SKM-1 (cell line): ENCODE data around the gene KNSTRN.

ENCODE experiments used
- DNase-seq: peaks from one replicate; lab custom pipeline; 2025; ENCODE audit not compliant: unreplicated experiment; lab: John Stamatoyannopoulos, UW

The KNSTRN gene

DNA sequence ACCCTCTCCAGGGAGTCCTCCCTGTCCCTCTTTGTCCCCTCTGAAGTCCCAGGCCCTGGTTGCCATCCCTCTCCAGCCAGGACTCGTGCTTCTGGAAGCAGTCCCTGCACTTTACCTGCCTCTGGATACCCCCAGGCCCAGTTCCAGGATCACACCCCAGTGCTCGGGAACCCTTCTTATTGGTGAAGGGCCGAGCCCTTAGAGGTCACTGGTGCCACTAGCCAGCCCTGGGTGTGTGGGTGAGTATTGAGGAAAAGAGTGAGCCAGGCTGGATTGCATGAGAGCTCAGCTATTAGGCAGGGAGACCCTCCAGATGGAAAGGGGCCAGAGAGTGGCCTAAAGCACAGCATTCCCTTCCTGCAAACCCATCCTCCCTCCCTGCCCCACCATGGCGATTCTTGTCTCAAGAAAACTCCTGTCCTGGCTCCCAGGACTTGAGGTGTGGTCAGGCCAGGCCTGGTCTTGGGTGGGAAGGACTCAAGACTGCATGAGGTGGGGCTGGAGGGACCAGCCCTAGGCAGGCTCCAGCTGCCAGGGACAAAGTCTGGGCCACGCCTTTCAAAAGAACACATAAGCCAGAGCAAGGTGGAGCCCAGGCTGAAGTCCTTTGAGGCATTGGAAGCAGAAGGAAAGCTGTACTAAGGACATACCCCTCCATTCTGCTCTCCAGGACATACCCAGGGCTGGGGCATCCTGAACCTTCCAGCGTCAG lies 36.5 kb upstream of the KNSTRN start:
- DNase-seq, result no peak

DNA sequence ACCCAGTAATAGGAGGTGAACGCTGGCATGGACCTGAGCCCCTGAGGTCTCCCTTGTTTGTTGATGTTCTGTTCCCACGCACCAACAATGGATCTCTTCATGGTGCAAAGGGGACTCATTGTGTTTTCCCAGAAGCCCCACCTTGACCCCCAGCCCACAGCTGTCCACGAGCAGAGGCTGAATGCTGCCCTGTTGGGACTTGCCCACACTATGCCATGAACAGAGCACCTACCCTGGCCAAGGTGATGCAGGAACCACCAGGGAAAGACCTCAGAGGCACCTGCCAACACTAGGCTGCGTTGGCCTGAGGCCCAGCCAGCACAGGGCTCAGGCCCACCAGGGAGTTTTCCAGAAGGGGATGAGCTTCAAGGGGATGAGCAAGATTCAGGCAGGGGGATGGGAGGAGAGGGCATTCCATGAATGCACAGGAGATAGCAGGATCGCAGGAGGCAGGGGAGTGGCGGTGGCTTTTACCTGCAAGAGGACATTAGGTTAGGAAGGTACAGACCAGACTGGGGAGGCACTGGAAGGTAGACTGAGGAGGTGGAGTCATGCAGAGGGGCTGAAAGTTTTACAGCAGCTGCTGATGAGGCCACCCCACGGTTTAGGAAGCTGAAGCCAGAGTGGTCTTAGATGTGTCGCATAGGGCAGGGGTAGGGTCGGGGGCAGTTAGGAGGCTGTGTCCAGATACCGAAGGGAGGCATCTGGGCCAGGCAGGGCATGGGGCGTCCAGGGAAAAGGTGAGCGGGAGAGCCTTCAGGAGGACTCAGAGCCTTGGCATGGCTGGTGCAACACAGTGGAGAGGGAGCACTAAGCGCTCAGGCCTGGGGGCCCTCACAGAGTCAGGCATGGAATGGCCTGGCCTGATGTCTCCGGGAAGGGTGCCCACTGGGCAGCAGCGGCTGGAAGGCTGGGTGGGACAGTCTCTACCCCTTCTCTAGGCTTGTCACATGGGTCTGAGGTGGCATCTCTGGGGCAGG lies 35.7 kb upstream of the KNSTRN start:
- no peak for DNase-seq

DNA sequence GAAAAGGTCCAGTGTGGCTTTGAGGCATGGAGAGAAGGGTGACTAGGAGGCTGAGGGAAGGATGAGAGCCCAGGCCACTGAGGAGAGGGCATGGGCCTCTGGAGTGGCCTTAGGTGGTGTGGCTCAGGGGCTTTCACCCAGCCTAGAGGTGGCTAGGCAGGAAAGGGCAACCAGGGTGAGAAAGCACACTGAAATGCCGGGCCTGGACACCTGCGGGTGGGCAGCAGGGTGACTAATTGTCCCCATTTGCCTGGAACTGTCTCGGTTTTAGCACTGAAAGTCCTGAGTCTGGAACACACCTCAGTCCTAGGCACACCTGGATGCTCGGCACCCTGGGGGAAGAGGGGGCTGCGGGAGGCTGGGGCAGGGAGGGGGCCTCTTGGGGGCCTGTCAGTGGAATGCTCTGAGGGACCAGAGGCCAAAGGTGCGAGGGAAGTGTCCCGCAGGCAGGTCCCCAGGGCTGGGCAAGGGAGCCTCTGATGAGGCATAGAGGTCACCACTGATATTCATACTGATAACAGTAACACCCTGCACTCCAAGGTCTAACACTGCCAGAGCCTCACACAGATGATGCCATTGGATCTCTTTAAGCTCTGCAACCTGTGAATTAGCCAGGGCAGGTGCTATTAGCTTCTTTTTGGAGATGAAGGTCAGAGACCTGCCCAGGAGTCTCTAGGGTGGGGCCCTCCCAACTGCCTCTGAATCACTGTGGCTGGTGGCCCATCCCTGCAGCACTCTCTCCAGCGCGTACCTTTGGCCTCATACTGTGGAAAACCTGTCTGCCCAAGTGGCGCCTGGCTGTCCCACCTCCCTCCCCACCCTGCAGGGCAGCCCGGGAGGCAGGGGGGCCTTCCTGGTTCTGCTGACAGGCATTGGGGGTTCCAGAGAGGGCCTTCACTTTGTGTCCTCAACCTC lies 34.7 kb upstream of the KNSTRN start:
- no peak for DNase-seq

DNA sequence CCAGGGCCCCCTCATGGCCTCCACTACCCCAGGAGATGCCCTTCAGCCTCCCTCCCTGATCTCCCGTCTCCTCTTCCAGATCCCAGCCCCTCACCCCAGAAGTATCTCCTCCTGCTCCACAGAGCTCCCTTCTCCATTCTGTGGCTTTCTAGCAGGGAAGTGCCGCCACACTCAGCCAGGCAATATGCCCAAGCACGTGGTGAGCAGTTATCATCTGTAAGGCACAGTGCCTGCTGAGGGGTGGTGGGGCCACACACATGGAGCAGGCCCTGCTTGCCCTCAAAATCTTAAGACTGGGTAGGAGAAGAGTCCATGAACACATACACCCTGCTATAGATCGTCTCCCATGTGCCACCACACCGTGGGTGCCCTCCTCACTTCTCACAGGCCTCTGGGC lies 34.0 kb upstream of the KNSTRN start:
- no peak for DNase-seq

DNA sequence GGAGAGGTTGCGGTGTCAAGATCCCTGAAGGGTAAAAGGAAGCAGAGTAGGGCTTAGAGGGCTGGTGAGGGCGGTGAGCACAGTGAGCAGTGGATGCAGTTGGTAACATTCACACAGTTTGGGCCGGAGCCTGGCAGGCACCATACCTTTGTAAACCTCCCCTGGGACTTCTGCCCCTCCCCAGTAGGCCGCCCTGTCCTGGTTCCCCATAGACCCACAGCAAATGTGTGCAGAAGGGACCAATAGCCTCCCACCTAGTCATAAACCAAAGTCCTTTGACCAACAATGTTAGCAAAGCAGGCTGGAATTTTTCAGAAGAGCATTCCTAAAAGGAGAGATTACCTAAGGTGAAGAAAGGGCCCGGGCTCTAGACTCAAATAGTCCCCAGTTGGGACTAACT lies 33.4 kb upstream of the KNSTRN start:
- DNase-seq, result no peak

DNA sequence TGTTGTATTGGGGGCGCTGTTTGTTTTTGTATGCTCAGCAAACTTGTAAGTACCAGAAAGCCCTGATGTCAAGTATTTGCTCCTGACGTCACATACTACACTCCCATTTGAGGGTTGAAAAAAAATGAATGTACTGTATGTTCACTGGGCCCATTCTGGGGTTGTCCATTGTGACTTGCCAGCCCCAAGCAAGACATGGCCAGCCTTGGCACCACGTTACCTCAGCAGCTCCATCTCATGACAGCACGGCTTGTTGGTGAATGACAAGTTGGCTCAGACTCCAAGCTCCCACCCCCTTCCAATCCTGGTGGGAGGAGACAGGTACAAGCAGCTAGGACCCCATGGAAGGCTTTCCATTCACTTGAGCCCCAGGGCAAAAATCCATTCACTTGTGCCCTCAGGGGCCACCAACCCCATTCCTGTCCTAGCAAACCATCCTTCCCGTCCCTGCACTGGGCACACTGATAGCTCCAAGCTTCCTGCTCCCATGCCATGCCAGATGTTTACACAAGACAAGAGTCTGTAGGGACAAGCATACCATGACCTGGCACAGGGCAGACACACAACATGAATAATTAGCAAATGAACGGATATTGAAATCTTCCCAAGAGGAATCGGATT lies 30.1 kb upstream of the KNSTRN start:
- no peak for DNase-seq

DNA sequence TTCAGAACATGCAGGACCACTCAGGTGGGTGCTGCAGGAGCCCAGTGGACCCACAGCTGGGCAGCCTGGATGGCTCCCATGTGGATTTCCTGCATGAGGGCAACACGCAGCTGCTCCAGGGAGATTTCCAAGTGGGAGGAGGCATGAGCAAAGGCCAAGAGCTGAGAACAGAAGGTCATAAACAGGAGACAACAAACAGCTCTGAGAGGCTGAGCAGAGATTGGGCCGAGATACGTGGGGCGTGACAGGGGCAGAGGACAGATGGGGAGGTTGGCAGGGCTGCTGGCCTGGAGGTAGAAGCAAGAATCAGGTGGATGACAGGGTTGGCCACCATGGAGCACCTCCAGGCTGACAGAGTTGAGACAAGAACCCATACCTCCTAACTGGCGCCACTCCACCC lies 28.8 kb upstream of the KNSTRN start:
- DNase-seq, result no peak

DNA sequence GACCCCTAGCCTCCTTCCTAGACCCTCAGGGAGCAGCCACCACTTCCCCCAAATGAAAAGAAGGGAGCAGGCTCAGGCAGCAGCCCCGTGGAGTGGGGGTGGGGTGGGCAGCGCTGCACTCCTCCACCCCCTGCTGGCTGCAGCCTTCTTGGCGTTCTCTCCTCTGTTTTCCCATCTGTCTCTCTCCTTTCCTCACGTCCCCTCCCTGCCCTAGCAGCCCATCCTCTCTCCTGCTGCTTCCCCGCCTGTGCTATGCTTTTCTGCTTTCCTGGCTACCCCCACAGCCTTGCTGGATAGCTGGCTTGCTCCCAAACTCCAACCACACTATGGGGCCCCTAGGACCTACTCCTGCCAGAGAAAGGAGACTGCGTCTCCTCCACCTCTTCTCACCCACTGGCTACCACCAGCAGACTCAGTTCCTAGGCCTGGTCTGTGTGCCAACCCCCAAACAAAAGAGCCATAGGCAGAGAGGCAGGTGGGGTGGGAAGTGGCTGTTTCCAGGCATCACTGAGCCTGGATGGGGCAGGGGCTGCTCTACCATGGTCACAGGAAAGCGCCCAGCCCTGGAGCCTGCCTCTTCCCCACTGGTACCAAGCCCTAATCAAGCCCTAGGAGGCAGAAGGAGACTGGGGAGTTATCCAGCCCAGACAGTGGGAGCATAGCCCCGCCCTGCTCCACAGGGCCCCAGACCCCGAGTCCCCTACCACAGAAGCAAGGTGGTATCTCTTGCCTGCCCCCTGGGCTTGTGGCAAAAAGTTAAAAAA lies 27.9 kb upstream of the KNSTRN start:
- DNase-seq, result no peak

DNA sequence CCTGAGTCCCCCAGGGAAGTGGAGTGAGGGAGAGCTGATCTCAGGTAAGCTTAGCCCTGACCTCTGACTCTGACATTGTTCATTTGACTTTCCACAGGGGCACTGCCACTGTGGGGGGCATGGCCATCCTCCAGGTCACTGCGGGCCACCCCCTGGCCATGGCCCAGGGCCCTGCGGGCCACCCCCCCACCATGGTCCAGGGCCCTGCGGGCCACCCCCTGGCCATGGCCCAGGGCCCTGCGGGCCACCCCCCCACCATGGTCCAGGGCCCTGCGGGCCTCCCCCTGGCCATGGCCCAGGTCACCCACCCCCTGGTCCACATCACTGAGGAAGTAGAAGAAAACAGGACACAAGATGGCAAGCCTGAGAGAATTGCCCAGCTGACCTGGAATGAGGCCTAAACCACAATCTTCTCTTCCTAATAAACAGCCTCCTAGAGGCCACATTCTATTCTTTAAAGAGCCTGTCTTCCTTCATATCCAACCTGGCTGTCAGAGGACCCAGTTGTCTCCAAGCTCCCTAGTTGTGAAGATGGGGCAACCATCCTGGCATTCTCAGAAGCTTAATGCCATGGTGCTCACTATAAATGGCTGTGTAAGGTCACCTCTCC lies 26.4 kb upstream of the KNSTRN start:
- no peak for DNase-seq

DNA sequence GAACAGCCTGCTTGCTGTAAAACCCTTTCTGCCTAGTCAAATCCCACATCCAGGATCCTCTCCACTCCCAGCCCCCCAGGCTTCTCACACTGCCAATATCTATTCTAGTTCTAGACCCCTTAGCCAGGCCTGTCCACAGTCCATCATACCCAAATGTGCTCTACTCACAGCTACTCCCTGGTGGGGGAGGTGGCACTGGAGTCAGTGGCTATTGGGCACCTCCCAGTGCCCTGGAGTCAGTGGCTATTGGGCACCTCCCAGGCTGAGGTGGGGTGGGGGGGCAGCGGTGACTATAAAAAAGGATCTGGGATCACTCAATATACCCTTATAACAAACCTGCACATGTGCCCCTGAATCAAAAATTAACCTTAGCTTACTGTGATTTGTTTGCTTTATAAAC lies 25.3 kb upstream of the KNSTRN start:
- no peak for DNase-seq

DNA sequence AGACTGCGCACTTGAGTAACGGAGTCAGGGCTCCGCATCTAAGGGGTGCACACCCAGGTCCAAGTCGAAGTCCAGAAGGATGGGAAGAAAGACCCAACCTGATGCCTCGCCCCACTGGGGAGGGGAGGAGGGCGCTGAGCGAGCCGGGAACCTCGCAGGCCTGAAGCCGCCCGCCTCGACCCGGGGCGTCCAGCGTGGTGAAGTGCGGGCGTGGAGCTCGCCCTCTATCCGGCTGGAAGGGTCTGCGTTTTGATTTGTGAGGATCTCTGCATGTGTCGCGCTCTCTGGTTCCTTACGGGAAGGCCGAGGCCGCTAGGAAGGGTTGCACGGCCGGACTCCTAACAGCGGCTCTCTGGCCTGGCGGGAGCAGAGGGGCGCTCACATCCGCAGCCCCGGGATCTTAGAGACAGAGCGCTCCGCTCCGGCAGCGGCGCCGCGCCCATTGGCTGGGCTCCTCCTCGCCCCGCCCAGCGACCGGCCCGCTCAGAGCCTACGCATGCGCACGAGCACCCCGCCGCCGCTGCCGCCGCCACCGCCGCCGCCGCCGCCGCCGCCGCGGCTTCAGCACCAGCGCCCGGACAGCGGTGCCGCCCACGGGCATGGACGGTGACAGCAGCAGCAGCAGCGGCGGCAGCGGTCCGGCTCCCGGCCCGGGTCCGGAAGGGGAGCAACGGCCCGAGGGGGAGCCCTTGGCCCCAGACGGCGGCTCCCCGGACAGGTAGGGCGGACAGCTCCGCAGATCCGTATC lies 24.6 kb upstream of the KNSTRN start, which contains the start of gene DISP2:
Gene DISP2 (plus strand): TSS at position 497 of the 748 bp plus-strand sequence. CDS start 103 bp downstream, at position 600.
- DNase-seq, result peak; percentile 68

DNA sequence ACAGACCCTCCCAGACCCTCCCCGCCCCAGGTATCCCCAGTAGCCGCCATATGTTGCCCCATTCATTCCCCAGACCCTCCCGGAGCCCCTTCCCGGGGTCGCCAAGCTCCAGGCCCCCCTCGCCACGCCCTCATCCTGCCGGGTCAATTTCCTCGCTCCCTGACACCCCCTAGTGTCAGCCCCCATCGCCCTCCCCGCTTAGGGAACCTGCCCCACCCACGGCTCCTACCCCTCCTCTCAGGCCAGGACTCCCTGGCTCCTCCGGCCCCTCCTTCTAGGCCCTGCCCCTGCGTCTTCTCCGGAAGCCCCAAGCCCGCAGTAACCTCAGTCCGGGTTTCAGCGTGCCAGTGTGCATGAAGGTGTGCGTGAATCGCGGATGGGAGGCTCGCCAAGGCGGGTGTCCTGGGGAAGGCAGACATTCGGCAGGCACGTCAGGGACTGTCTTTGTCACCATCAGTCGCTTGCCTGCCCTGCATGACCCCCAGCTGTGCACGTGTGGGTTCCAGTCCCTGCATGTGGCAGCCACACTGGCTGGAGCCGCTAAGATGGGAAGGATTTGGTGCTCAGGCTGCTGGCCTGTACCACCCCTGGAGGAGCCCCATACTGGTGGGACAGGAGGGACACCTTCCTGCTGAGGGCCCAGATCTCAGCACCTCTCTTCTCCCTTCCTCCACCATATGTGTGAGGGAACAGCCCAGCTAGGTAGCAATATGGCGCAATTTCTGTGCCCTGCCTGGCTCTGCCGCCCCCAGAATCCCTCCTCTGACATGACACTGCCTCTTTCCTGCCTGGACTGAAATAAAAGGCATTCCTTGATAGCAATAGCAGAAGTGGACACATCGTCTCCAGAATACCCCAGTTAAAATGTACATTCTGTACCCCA lies 23.8 kb upstream of the KNSTRN start:
- DNase-seq, result no peak

DNA sequence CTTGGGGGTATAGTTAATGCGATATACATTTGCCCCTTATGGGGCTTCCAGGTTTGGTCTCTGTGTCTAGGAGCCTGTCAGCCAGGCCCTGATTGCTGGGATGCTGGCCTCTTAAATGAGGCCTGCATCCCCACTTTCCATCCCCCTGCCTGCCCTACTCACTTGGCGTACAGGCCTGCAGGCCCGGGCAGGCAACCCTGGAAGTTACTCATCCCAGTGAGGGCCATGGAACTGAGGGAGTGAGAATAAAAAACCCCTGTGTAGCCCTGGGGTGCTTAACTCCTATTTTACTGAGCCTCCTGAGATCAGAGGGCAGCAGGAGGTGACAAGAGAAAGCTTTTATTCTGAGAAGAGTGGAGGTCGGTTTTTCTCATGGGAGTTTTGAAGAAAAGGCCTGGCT lies 22.5 kb upstream of the KNSTRN start:
- no peak for DNase-seq

DNA sequence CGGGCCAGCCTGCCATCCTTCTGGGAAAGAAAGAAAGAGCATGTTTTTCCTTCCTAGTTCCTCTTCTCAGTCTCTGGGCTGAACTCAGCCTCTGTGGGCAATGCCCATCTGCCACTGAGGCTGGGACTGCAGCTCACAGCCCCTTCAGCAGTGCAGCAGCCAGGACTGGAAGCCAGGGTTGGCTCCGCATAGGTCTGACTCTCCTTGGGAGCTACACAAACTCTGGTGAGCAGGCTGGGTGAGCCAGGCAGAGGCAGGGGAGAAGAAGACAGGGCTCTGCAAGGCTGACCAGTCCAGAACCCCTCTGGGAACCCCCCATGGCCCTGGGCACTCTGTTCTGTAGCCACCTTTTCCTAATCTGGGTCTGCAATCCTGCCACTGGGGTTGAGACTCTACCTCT lies 20.9 kb upstream of the KNSTRN start:
- DNase-seq, result no peak

DNA sequence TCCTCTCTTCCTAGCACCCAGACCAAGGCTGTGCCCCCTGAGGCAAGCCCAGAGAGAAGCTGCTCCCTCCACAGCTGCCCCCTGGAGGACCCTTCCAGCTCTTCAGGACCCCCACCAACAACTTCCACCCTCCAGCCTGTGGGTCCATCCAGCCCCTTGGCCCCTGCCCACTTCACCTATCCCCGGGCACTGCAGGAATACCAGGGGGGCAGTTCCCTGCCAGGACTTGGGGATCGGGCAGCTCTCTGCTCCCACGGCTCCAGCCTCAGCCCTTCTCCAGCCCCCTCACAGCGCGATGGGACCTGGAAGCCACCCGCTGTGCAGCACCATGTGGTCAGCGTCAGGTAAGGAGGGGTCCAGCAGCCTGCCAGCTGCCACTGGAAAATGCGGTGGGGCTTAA lies 18.9 kb upstream of the KNSTRN start:
- DNase-seq, result no peak

DNA sequence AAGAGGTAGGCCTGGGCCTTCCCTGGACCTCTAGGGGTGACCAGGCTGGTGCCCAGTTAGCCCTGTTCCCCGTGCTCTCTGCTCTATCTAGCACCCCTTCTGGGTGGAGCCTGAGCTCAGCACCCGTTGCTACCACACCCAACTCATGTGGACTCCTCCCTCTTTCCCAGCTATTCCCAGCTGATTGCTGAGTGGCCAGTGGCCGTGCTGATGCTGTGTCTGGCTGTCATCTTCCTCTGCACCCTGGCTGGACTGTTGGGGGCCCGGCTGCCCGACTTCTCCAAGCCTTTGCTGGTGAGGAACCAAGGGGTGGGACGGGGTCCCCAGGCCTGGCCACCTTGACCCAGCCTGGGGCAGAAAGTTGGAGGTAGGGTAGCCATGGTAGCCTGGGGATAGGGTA lies 18.3 kb upstream of the KNSTRN start:
- no peak for DNase-seq

DNA sequence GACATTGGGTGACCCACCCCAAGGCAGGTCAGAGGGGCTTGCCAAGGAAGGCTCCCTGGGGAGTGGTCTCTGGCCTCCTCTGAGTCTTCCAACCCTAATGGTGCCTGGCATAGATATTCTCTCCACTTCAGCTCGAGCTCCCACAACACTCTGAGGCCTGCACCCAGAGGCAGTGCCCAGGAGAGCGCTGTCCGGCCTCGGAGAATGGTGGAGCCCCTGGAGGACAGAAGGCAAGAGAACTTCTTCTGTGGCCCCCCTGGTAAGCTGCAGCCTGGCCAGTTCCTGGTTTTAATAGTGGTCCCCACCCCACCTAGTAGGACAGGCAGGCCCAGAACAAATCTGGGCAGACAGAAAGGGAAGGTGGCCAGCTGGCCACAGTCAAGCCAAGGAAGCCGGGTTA lies 17.5 kb upstream of the KNSTRN start:
- no peak for DNase-seq
